ENCODE results near the gene KCNIP4.

DNA sequence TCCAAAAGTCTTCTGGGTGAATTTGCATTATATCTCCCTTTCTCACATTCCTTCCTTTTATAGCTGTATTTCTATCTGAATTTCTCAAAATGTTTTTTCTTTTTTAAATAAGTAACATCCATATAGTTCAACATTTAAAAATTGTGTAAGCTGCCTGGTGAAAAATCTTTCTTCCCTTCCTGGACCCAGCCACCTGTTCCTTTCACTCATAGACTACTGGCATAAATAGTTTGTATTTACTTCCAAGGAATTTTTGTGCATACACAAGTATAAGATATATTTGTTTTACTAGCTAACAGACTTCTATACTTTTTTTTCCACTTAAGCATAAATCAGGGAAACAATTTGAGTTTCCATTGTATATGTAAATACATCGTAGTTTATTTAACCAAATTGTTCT is 1212.6 kb downstream of the KCNIP4 start:
- no peak for TF ChIP-seq POLR2A (IDR thresholded peaks at IDR 0.05)
- TF ChIP-seq, protein P1, sequence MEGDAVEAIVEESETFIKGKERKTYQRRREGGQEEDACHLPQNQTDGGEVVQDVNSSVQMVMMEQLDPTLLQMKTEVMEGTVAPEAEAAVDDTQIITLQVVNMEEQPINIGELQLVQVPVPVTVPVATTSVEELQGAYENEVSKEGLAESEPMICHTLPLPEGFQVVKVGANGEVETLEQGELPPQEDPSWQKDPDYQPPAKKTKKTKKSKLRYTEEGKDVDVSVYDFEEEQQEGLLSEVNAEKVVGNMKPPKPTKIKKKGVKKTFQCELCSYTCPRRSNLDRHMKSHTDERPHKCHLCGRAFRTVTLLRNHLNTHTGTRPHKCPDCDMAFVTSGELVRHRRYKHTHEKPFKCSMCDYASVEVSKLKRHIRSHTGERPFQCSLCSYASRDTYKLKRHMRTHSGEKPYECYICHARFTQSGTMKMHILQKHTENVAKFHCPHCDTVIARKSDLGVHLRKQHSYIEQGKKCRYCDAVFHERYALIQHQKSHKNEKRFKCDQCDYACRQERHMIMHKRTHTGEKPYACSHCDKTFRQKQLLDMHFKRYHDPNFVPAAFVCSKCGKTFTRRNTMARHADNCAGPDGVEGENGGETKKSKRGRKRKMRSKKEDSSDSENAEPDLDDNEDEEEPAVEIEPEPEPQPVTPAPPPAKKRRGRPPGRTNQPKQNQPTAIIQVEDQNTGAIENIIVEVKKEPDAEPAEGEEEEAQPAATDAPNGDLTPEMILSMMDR (IDR thresholded peaks at IDR 0.05 in 8 of 11, conservative IDR thresholded peaks at IDR 0.05 in 3 of 11), result no peak
